Measurements from ENCODE around the gene NUPR2.
"Not testable (repeated sequence)": the region's sequence is repeated elsewhere in the genome, so short reads cannot be mapped to it uniquely, and the experiment has no call there.

Gene NUPR2

GRCh38 chr7:56115852-56116538 is at the start of gene NUPR2:
Gene NUPR2, minus strand, starts transcription at chr7:56116417. Its CDS starts 103 bp downstream, at chr7:56116314.
- no peak for DNase-seq

- DNase-seq, result no peak
These were observed 41.1 kb upstream of the NUPR2 start for GRCh38 chr7:56157238-56157790.

DNA sequence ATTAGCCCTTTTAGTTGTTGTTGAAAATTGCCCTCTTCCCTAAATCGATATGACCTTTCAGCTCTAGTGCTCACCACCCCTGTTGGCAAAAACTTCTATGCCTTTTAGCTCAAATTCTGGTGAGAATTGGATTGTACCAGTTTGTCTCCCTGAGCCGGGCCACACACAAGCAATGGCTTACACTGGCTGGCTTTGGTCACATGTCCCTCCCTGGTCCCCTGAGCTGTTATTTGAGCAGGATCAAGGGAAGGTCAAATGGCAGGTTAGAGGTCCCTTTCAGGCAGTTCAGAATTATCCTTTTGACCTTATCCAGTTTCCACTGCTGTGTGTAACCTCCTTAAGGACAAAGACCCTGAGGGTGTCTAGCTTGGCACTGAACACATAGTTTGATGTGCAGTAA is 14.8 kb upstream of the NUPR2 start:
- DNase-seq, result not testable (repeated sequence)

DNA sequence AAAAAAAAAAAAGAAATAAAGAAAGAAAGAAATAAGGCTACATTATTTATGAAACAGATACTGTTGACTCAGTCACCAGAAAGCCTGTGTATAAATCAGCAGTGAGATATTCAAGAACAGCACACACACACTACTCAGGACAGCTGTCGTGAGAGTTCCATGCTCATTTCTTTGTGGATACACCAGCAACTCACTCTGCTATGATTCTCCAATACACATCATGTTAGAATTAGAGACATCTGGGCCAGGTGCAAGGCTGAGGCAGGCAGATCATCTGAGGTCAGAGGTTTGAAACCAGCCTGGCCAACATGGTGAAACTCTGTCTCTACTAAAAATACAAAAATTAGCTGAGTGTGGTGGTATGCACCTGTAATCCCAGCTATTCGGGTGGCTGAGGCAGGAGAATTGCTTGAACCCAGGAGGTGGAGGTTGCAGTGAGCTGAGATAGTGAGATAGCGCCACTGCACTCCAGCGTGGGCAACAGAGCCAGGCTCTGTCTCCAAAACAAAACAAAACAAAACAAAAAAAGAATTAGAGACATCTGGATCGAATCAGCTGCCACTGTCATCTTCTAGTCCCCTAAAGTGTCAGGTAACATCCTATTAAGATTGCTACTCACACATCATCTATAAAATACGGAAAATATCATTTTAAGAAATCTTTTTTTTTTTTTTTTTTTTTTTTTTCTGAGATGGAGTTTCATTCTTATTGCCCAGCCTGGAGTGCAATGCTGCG is 11.2 kb upstream of the NUPR2 start:
- DNase-seq, result no peak

GRCh38 chr7:56125831-56126230 is 9.6 kb upstream of the NUPR2 start:
- no peak for DNase-seq

GRCh38 chr7:56124981-56125380 is 8.8 kb upstream of the NUPR2 start:
- no peak for DNase-seq

GRCh38 chr7:56121440-56121839 is 5.2 kb upstream of the NUPR2 start:
- DNase-seq, result no peak

DNA sequence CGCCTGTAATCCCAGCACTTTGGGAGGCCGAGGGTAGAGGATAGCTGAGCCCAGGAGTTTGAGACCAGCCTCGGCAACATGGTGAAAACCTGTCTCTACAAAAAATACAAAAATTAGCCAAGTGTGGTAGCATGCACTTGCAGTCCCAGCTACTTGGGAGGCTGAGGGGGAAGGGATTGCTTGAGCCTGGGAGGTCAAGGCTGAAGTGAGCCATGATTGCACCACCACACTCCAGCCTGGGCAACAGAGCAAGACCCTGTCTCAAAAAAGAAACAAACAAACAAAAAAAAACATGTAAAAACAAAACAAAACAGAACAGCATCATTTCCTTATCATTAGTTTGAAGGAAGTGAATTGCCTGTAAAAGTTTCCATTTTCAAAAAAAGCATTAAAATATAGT is 4.0 kb downstream of the NUPR2 start:
- DNase-seq, result not testable (repeated sequence)

- no peak for DNase-seq
These were observed 5.6 kb downstream of the NUPR2 start for GRCh38 chr7:56110611-56111010.

- no peak for DNase-seq
These were observed 8.3 kb downstream of the NUPR2 start for GRCh38 chr7:56107954-56108258.

GRCh38 chr7:56106108-56107073 is 9.8 kb downstream of the NUPR2 start, which contains the start of gene CHCHD2:
Gene CHCHD2, minus strand, starts transcription at chr7:56106476. Its CDS starts 63 bp downstream, at chr7:56106413.
- peak; percentile 95 for DNase-seq

DNA sequence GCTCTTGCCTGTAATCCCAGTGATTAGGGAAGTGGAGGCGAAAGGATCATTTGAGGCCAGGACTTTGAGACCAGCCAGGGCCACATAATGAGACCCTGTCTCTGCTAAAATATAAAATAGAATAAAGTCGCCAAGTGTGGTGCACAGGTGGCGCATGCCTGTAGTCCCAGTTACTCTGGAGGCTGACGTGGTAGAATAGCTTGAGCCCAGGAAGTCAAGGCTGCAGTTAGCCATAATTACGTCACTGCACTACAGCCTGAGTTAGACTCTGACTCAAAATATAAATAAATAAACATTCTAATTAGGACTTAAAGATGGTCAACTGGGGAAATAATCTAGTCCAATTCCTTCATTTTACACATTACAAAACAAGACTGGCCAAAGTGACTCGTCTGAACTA is 10.7 kb downstream of the NUPR2 start:
- DNase-seq, result peak; percentile 37

- not testable (repeated sequence) for DNase-seq
These were observed 12.1 kb downstream of the NUPR2 start for GRCh38 chr7:56104138-56104537.

DNA sequence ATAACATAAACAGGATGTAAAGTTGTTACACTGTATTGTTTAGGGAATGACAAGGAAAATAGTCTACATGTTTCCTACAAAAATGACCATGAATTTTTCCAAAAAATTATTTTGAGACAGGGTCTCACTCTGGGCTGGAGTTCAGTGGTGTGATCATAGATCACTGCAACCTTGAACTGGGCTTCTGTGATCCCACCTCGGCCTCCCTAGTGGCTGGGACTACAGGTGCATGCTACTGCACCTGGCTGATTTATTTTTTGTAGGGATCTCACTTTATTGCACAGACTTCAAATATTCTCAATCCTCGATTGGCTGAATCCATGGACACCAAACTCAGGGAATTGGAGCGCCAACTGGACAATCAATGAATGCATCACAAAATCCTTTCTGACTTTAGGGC is 16.6 kb downstream of the NUPR2 start:
- no peak for DNase-seq

DNA sequence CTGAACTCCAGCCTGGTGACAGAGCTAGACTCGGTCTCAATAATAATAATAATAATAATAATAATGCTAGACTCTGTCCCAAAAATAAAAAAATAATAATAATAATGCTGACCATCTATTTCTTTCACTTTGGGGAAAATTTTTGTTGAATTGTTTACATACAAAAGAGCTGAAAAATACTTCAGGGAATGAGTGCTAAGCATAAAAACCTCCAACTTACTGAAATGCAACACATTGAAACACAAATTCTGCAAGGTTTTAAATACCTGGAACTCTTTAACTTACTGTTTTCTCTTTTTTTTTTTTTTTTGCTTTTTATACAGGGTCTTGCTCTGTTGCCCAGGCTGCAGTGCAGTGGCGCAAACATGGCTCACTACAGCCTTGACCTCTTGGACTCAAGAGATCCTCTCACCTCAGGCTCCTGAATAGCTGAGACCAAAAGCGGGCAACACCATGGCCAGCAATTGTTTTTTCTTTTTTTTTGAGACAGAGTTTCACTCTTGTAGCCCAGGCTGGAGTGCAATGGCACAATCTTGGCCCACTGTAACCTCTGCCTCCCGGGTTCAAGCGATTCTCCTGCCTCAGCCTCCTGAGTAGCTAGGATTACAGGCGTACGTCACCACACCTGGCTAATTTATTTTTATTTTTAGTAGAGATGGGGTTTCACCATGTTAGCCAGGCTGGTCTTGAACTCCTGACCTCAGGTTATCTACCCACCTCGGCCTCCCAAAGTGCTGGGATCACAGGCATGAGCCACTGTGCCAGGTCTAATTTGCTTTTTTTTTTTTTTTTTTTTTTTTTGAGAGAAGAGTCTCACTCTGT is 17.8 kb downstream of the NUPR2 start:
- not testable (repeated sequence) for DNase-seq

DNA sequence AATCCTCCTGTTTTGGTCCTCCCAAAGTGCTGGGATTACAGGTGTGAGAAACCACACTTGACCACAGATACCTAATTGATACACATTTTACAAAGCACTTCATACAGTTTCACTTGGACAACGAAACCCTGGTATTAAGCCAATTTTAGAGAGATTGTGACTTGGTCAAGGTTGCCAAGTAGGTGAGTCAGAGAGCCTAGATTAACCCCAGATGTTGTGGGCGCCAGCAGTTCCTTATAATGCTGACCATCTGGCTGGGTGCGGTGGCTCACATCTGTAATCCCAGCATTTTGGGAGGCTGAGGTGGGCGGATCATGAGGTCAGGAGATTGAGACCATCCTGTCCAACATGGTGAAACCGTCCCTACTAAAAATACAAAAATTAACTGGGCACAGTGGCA is 18.5 kb downstream of the NUPR2 start:
- DNase-seq, result no peak

DNA sequence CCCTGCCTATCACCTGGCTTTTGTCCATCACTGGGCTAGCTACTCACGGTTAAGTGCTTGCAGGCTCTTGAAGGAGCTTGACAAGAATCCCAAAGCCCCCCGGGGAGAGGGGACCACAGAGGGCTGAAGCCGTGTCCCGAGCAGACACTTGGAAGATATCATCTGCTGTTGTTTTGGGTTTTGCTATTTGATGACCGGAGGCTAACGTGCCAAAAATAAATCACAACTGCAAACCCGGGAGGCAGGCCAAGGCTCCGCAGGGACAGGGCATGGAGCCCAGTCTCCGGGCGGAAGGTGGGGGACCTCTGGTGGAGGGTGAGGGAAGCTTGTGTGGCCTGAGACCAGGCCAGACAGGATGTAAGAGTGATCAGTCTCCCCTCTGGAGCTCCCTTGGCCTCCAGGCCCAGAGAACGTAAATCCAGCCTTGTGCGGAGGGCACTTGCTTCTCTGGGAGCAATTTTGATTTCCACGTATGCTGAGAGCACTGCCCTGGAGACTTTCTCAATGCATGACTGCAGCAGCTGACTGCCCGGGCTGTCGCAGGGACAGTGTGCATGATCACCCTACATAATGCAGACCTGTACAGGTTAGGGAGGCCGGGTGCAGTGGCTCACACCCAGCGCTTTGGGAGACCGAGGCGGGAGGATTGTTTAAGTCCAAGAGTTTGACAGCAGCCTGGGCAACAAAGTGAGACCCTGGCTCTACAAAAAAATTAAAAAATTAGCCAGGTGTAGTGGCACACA is 23.3 kb downstream of the NUPR2 start, which contains the start of gene PHKG1:
PHKG1 (minus strand) TSS at position 164 of the 743 bp plus-strand sequence. CDS start 4,011 bp downstream, outside the sequence.
- no peak for DNase-seq

DNA sequence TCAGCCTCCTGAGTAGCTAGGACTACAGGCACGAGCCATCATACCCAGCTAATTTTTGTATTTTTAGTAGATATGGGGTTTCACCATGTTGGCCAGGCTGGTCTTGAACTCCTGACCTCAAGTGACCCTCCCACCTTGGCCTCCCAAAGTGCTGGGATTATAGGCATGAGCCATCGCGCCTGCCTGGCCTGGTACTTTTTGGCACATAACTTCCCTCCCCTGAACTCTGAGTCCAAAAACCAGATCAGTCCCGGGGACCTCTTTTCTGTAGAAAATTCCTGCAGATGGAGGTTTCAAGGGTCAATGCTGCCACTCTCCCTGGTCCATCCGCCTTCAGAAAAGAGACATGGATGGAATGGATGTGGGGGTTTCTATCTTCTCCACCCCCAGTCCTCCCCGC is 23.8 kb downstream of the NUPR2 start:
- DNase-seq, result not testable (repeated sequence)

GRCh38 chr7:56091591-56091990 is 24.6 kb downstream of the NUPR2 start:
- DNase-seq, result no peak

DNA sequence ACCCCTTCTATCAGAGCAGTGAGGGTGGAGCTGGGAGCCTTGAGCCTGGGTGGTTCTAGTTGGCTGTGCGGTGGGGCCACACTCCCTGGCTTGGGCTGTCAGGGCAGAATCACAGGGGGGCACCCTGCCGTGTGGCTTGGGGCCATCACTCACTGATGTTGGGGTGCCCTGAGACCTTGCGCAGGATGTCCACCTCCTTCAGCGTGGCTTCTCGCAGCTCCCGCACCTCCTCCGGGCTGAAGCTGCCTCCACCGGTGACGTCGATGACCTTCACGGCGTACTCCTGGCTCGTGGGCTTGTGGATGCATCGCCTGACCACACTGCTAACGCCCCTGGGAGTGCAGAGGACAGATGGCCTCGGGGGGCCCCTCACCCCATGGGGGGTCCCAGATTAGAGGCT is 28.8 kb downstream of the NUPR2 start:
- no peak for DNase-seq

DNA sequence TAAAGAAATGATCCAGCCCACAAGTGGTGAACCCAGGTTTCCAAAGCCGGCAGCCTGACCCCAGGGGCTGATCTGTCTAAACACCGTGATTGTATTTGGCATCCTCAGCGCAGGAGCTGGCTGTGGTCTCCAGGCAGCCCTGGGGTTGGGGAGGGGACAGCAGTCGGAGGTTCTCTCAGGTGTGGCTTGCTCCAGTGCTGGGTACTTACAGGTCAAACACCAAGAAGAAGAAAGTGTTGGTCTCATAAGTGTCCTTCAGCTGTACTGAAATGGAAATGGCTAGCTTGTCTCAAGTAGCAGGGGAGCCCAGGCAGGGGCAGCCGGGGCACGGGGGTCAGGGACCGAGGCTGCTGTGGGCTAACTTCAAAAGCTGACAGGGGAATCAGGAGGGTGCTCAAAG is 29.5 kb downstream of the NUPR2 start:
- no peak for DNase-seq

Data from stimulated activated CD4-positive, alpha-beta T cell treated with anti-CD3 and anti-CD28 coated beads, Interleukin-4, amount 100 ng/mL, for 24 hours (primary cell).